GM19328 (cell line): Measurements from ENCODE around the gene TMEM91.
"Not testable (repeated sequence)": the region's sequence is repeated elsewhere in the genome, so short reads cannot be mapped to it uniquely, and the experiment has no call there.

Experiments
- ATAC-seq: cut with Tn5 transposase; IDR thresholded peaks from one replicate; pipeline ENCODE4 v1.9.1; 2021; ENCODE audit warnings: mild to moderate bottlenecking, moderate library complexity; ENCODE audit not compliant: unreplicated experiment

Gene TMEM91

DNA sequence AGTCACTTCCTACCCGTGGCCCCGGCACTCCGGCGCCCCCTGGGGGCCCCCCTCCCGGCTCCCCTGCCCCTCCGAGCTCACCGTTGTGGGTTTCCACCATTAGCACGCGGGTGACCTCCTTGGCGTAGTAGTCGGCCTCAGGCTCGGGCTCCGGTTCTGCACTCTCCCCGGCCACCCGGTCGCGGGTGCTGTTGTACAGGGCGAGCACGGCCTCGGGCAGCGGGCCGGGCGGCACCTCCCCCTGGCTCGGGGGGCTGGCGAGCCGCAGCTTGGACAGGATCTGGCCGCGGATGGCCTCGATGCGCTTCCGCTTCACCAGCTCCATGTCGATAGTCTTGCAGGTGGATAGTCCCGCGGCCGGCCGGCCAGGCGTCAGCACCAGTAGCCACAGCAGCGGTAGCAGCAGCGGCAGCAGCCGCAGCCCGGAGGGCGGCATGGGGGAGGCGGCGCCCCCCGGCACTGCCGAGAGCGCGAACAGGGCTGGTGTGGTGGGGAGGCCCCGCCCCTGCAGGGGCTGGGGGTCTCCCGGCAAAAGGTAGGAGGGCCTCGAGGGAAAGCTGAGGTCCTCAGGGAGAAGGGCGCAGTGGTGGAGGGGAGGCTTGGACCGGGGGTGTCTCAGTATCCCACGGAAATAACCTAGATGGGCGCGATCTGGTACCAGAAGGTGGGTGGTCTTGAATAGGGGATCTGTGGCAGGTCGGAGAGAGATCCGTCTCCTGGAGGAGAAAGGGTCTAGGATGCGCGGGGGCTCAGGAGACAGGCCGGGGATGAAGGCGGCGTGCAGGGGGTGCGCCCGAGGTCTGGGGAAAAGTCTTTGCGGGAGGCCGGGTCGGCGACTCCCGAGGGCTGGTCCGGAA, 23.5 kb upstream of the TMEM91 start:
- no peak for ATAC-seq

DNA sequence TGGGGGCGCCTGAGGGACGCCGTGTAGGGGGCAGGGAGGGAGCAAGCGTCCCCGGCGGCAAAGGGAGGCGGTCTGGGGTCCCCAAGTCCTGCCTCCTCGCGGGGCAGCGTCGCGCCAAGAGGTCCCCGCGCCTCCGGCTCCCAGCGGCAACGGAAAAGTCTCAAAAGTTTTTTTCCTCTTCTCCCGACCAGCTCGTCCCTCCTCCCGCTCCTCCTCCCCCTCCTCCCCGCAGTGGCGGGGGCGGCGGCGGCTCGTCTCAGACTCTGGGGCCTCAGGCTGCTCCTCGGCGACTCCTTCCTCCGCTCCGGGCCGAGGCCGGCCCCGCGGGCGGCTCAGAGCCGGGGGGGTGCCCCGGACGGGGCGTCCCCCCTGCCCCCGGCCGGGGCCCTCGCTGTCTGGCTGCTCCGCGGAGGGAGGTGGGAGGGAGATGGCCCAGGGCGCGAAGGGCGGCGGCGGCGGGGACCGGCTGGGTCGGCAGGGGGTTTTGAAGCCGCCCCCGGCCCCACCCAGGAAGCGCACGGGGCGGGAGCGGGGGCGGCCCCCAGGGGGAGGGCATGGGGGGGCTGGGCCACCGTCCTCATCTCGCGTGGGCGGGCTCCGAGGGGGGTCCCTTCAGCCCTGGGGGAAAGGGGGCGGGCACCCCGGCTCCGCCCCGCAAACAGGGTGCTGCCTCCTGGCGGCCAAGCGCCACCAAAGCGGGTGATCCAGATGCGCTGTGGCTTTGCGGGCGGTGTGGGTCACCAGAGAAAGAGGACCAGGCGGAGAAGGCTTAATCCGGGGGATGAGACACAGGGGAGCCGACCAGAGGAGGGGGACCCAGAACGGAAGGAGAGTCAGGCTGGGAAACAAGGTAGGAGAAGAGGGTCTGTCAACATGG, 22.6 kb upstream of the TMEM91 start, which contains the start of gene TGFB1:
TGFB1 (minus strand) TSS at position 457 of the 877 bp plus-strand sequence. CDS start 878 bp downstream, outside the sequence.
- ATAC-seq = peak; percentile 38

DNA sequence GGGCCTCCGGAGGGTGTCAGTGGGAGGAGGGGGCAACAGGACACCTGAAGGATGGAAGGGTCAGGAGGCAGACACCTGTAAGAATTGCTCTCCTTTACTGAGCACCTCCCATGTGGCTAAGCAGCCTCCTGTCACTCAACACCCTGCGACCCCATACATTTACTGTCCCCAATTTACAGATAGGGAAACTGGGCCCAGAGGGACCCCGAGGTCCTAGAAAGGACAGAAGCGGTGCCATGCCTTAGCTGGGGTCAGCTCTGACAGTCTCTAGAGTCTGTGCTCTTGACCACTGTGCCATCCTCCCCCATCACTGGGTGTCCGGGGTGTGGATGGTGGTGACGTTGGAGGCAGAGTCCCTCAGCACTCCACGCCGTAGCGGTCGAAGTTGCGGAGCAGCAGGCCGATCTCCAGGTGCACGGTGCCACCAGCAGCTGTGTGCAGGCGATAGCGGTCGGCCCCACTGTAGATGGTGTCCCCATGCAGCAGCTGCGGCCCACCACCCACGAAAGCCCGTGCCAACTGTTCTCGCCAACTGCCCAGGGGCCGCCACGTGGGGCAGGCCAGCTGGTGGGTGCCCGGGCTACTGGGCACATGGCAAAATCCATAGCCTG, 21.9 kb upstream of the TMEM91 start:
- ATAC-seq = no peak

DNA sequence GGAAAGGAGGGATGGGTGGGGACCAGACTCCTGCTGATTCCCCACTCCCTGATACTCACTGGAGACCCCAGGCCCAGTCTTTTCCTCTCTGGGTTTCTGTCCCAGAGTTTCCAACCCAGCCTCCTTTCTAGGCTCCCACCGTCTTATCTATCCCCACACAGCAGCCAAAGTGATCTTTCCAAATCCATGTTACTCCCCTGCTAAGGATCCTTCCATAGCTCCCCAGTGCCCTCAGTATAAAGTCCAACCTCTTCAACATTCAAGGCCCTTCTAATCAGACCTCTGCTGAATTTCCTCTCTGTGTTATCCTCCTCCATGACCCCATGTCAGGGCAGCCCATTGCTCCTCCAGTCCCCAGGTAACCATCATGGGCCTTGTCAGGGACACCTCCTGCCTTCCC, 21.3 kb upstream of the TMEM91 start:
- ATAC-seq = no peak

DNA sequence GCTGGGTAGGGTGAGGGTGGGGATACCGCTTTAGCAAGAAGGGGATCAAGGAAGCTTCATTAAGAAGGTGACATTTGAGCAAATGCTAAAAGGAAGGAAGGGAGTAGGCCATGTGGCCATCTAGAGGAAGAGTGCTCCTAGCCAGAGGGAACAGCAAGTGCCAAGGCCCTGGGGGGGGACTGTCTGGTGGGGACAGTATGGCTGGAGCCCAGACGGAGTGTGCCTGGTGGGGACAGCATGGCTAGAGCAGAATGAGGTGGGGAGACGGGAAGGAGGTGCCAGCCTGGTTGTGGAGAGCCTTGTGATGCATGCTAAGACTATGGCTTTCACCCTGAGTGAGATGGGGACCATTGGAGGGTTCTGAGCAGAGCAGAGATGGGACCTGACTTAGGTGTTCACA, 20.5 kb upstream of the TMEM91 start:
- ATAC-seq = no peak

DNA sequence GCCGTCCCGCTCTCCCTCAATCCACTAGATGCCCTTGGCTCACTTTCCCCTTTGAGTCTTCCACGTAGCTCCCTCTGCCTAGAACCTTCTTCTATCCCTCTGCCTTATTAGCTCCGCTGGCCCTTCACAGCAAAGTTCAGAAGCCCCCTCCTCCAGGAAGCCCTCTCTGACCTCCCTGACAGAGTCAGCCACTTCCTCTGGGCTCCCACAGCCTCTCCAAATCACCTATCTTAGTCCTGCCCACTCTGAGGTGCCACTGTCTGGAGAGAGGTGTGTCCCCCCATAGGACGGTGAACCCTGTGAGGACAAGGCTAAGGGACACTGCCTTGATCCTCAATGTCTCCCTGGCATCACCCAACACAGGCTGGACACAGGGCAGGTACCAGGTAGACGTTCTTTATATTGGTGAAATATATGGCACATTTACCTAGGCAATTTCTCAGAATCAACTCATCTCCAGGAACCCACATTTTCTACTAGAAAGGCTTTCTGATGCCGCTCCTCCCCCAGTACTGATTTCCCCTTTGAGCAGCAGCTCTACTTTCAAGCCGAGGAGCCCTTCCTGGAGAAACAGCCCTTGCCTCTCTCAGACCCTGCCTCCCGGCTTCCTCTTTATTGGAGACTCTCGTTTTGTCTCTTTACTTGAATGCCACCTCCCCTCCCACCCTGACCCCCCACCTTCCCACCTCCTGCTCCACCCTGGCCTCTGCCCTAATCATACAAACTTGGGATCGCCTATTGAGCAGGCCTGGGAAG, 19.2 kb upstream of the TMEM91 start:
- ATAC-seq = no peak

DNA sequence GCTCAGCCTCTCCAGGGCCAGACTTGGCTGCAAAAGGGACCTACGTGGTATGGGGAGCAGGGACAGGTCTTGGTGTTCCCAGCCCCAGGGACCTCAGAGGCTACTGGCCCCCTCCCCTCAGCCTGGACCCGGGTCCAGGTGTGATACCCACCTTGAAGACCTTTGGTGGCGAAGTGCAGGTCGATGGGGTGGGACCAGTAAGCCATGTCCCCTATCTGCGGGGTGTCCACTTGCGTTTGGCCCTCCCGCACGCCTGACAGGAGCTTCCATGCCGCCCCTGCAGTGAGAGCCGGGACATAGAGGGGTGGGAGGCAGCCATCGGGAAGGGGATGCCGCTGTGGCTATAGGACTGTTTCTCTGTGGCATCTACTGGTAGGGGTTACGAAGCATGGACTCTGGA, 18.6 kb upstream of the TMEM91 start:
- ATAC-seq = no peak

DNA sequence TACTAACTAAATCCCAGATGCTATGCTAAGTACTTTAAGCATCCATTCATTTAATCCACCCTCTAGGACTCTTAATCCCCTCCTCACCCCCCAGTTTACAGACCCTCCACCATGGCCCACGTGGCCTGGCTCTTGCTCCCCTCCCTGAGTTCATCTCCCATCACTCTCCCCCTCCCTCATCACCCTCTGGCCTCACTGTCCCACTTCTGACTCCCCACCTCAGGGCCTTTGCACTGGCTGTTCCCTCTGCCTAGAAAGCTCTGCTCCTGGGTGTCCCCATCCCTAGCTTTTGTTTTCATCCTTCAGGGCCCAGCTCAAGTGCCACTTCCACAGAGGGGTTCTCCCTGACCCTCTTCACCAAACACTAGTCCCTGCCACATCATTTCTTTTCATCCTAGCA, 16.6 kb upstream of the TMEM91 start:
- ATAC-seq = no peak

DNA sequence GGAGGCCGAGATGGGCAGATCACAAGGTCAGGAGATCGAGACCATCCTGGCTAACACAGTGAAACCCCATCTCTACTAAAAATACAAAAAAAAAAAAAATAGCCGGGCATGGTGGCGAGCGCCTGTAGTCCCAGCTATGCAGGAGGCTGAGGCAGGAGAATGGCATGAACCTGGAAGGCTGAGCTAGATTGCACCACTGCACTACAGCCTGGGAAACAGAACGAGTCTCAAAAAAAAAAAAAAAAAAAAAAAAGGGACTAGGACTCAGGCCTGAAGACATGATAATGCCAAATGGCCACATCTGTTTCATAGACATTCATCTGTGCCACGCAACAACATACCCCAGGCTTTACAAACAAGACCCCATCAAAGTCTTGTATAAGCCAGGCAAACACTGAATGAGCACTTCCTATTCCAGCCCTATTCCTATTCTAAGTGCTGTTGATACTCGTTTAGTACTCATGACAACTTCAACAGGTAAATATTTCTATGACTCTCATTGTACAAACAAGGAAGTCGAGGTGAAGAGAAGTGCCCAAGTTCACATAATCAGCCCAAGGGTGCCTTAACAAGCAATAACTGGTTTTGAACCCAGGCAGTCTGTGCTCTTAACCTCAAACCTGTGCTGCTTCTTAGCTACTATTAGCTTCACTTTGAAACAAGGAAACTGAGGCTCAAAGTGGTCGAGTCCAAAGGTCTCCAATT, 14.0 kb upstream of the TMEM91 start:
- no peak for ATAC-seq

DNA sequence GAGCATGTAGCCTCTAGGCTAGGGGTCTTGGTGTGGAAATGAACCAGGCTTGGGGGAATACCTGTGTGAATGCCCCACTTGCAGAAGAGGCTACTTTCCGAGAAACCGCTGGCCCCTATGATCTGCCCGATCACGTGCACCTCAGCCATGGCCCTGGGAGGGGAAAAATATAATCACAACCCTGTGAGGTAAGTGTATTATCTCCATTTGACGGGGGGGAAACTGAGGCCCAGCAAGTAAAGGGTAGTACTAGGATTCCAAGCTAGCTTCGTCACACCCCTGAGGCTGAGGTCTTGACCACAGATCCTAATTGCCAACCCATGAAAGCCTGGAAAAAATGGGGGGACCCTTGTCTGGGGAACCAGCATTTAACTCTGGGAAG, 13.0 kb upstream of the TMEM91 start:
- ATAC-seq = no peak

DNA sequence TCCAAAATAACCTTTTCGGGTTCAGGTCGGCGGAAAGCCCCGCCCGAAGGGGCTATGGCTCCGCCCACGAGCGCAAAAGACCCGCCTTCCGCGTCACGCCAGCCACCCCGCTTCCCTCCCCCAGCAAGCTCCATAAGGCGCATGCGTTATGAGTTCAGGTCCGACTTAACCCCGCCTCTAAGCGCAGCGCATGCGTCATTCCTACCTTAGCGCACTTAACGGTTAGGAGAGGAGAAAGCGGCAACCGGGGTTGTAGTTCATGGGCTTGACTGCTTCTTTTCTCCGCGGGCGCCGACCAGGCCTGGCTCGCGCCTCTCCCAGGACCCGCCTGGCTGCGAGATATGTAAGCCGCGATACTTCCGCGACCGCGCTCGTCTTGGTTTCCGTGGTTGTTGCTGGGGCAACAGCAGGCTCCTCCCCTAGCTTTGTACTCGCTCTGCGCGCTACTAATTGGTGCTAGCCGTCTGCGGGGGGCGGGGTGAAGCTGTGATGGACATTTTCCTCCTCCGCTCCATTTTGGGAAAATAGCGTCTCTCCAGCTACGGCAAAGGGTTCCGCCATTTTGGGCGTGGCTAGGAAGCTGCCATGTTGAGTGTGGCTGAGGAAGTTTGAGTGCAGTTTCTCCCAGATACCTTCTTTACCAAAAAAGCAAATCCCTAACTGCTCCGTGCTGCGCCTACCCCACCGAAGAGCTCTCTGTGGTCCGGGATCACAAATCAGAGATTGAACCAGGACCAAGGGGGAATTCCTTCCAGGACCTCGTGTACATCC, 12.4 kb upstream of the TMEM91 start, which contains the start of gene B9D2:
B9D2 (minus strand) TSS at position 397 of the 771 bp plus-strand sequence. CDS start 630 bp downstream, outside the sequence.
- ATAC-seq = peak; percentile 85

DNA sequence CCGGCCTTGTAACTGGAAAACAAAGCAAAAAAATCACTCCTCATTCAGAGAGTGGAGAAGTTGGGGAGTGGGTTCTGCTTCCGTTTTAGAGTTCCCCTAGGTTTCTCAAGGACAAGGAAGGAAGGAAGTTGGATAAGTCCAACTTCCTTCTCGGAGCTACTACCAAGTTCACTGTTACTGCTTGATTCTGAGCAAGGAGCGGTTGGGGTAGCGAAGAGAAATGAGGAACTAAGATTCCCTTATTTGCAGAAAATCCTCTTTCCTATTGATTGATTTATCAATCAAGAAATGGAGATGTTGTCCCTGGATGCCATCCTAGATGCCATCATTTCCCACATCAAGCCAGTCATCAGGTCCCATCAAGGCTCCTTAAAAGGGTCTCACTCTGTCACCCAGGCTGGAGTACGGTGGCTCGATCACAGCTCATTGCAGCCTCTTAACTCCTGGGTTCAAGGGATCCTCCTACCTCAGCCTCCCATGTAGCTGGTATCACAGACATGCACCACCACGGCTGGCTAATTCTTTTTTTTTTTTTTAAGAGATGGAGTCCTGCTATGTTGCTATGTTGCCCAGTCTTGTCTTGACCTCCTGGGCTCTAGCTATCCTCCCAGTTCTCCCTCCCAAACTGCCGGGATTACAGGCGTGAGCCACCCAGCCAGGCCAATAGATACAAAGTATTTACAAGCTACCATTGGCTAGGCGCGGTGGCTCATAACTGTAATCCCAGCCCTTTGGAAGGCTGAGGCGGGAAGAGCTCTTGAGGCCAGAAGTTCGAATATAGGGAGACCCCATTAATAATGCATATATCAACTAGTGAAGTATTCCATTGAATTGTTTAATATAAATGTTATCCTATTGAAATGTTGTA, 11.6 kb upstream of the TMEM91 start:
- ATAC-seq = no peak

DNA sequence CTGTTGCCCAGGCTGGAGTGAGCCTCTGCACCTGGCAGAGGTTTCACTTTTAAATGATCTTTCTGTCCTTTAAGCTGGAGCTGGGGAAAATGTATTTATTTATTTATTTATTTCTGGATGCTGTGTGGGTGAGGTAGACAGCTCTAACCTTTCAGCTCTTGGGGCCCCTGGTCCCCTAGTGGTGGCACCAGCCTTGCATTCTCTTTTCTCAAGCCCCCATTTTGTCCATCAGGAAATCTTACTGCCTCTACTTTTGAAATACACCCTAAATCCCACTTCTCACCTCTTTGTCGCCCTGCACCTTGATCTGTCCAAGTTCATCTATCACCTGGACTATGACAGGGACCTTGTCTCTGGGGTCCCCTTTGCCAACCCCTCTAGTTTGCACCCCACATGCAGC, 10.2 kb upstream of the TMEM91 start:
- no peak for ATAC-seq

DNA sequence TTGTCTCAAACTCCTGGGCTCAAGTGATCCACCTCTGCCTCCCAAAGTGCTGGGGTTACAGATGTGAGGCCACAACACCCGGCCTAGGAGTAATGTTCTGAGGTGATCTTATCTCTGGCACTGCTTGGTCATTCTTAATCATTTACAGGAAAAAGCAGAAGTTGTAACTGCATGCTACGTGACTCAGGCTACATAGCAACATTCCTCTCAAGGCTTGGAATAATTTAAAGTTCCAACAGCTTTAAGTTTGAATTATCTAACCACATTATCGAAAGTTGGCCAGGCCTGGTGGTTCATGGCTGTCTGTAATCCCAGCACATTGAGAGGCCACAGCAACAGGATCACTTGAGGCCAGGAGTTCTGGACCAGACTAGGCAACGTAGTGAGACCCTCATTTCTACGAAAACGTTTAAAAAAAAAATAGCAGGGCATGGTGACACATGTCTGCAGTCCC, 8.5 kb upstream of the TMEM91 start:
- ATAC-seq = no peak

DNA sequence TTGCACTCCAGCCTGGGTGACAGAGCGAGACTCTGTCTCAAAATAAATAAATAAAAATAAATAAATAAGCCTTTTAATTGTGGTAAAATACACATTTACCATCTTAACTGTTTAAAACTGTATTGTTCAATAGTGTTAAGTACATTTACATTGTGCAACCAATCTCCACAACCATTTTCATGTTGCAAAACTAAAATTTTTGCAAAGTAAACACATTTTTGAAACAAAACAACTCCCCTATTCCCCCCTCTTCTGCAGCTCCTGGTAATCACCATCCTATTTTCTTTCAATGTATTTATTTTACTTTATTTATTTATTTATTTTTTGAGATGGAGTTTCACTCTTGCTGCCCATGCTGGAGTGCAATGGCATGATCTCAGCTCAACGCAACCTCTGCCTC, 6.6 kb upstream of the TMEM91 start:
- ATAC-seq = no peak

DNA sequence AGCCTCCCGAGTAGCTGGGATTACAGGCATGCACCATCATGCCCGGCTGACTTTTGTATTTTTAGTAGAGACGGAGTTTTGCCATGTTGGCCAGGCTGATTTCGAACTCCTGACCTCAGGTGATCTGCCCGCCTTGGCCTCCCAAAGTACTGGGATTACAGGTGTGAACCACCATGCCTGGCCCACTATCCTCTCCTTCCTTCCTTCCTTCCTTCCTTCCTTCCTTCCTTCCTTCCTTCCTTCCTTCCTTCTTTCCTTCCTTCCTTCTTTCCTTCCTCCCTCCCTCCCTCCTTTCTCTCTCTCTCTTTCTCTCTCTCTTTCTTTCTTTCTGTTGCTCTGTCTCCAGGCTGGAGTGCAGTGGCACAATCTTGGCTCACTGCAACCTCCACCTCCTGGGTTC, 5.2 kb upstream of the TMEM91 start:
- not testable (repeated sequence) for ATAC-seq

DNA sequence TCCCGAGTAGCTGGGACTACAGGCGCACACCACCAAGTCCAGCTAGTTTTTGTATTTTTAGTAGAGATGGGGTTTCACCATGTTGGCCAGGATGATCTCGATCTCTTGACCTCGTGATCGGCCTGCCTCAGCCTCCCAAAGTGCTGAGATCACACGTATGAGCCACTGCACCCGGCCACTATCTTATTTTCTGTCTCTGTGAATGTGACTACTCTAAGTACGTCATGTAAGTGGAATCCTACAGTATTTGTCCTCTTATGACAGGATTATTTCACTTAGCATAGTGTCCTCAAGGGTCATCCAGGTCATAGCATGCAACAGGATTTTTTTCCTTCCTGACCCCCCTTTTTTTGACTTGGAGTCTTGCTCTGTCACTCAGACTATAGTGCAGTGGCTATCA, 4.8 kb upstream of the TMEM91 start:
- no peak for ATAC-seq

DNA sequence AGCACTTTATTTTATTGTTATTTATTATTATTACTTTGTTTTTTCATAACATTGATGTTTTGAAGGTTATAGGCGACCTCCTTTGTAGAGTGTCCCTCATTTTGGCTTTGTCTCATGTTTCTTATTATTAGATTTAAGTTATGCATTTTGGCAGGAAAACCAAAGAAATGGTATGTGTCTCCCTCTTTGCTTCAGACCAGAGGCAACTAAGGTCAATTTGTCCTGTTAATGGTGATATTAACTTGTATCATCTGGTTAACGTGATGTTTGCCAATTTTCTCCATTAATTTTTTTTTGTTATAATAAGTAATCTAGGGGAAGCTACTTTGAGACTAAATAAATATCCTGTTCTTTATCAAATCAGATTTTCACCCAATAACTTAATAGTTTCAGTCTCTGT, 3.8 kb upstream of the TMEM91 start:
- ATAC-seq = no peak
